Uterus (tissue), 4 donors: ENCODE measurements around the gene C18orf63. TPM values are rescaled to one million over a fixed set of nuclear protein-coding genes. Genes with fewer than 3 reads are reported as not detected.

ENCODE experiments used
- DNase-seq, 2 donors: peaks; one replicate each; pipeline ENCODE4 v3.0.0-alpha.2; 2019 to 2020
- H3K27ac ChIP-seq, 2 donors: fragments of 200-600 bp; sonication (generic); 1 replicate in 1 of 2; 2 replicates in 1 of 2; pipeline ENCODE4 v1.5.1; 2016 to 2018
- H3K27me3 ChIP-seq, 2 donors: fragments of 200-600 bp; sonication (generic); one replicate each; pipeline ENCODE4 v1.5.1; 2018 to 2019; ENCODE audit warnings: control low read depth in 1 of 2
- H3K36me3 ChIP-seq, 2 donors: fragments of 200-600 bp; sonication (generic); one replicate each; pipeline ENCODE4 v1.5.1; 2019; ENCODE audit warnings: control low read depth in 1 of 2
- H3K4me1 ChIP-seq, 2 donors: fragments of 200-600 bp; sonication (generic); one replicate each; pipeline ENCODE4 v1.5.1; 2018 to 2019; ENCODE audit warnings: control low read depth in 1 of 2
- H3K4me3 ChIP-seq, 2 donors: fragments of 200-600 bp; sonication (generic); 1 replicate in 1 of 2; 2 replicates in 1 of 2; pipeline ENCODE4 v1.5.1; 2018 to 2019; ENCODE audit warnings: mild to moderate bottlenecking in 1 of 2
- H3K9me3 ChIP-seq, 2 donors: fragments of 200-600 bp; sonication (generic); one replicate each; pipeline ENCODE4 v1.5.1; 2019; ENCODE audit warnings: control low read depth in 1 of 2
- CTCF ChIP-seq, 4 experiments: fragments of 200-600 bp in 2 of 4; fragments of 450-650 bp in 2 of 4; sonication (generic) in 2 of 4; IDR thresholded peaks; one replicate each; pipeline ENCODE4 v1.5.1; 2016 to 2019; ENCODE audit warnings: antibody characterized with exemption in 4 of 4, mild to moderate bottlenecking in 2 of 4, moderate library complexity in 1 of 4
- POLR2A ChIP-seq, 2 donors: fragments of 450-650 bp; IDR thresholded peaks; one replicate each; pipeline ENCODE4 v1.6.1; 2016; ENCODE audit warnings: antibody characterized with exemption in 2 of 2, mild to moderate bottlenecking in 1 of 2, moderate library complexity in 1 of 2
- intact Hi-C: fragments of 100-400 bp; cut with DNase I; formaldehyde crosslinking; loops from one replicate; pipeline ENCODE4 v1.15.1; 2023; ENCODE audit warnings: low total_unique reads
- total RNA-seq, 4 donors: library from RNA; depleted of rRNA in 3 of 4; stranded (reverse); fragments of >200 nt in 3 of 4; gene quantifications; one replicate each; pipeline versions ENCODE4 v1.1.0 to v1.2.4, GENCODE V29; 2014 to 2023
- donor health status: DM: yes; HTN: yes; CAD: no.

The C18orf63 gene
- total RNA-seq, 4 donors from 2014 or later: not detected

- no peaks in the 10 kb centered on the region for H3K36me3 ChIP-seq
- intact Hi-C loops: no loop called here
- no peak overlapping the region for H3K4me3 ChIP-seq
- H3K27ac ChIP-seq: no peak overlapping the region
- no peak for DNase-seq
- TF ChIP-seq CTCF (IDR thresholded peaks at IDR 0.05): no peak
- TF ChIP-seq POLR2A (IDR thresholded peaks at IDR 0.05): no peak
- H3K4me1 ChIP-seq: peaks cover 5 to 11% of the 10 kb centered on the region in 2 donors
- H3K9me3 ChIP-seq: no peaks in the 10 kb centered on the region
- no peaks in the 10 kb centered on the region for H3K27me3 ChIP-seq
Observed at GRCh38 chr18:74278058-74278457, 37.6 kb upstream of the C18orf63 start.

GRCh38 chr18:74278983-74279382 lies 36.7 kb upstream of the C18orf63 start:
- Histone ChIP-seq H3K9me3 (no peaks in the 10 kb centered on the region), H3K4me1 (peaks cover 11% of the 10 kb centered on the region in 2 donors), H3K36me3 (no peaks in the 10 kb centered on the region), H3K27ac (no peak overlapping the region), H3K27me3 (no peaks in the 10 kb centered on the region), H3K4me3 (no peak overlapping the region)
- TF ChIP-seq CTCF (IDR thresholded peaks at IDR 0.05) (no peak), POLR2A (IDR thresholded peaks at IDR 0.05) (no peak)
- no peak for DNase-seq
- intact Hi-C loops: no loop called here

- H3K27me3 ChIP-seq: no peaks in the 10 kb centered on the region
- intact Hi-C loops: no loop called here
- peaks cover 11% of the 10 kb centered on the region in 2 donors for H3K4me1 ChIP-seq
Observed at GRCh38 chr18:74281011-74281979, 34.3 kb upstream of the C18orf63 start.

GRCh38 chr18:74281980-74282754 lies 33.5 kb upstream of the C18orf63 start:
- no peaks in the 10 kb centered on the region for H3K27me3 ChIP-seq
- intact Hi-C loops: no loop called here
- H3K36me3 ChIP-seq: no peaks in the 10 kb centered on the region
- DNase-seq: no peak
- H3K4me3 ChIP-seq: no peak overlapping the region
- TF ChIP-seq POLR2A (IDR thresholded peaks at IDR 0.05): no peak
- no peak for TF ChIP-seq CTCF (IDR thresholded peaks at IDR 0.05)
- peak overlapping the region in 1 of 2 donors; percentile 86 for H3K27ac ChIP-seq
- H3K4me1 ChIP-seq: peaks cover 11% of the 10 kb centered on the region in 2 donors
- H3K9me3 ChIP-seq: no peaks in the 10 kb centered on the region

More at GRCh38 chr18:74281011-74281979, 34.3 kb upstream of the C18orf63 start:
- DNase-seq: no peak
- no peak for TF ChIP-seq CTCF (IDR thresholded peaks at IDR 0.05)
- no peak for TF ChIP-seq POLR2A (IDR thresholded peaks at IDR 0.05)
- no peak overlapping the region for H3K4me3 ChIP-seq
- no peaks in the 10 kb centered on the region for H3K36me3 ChIP-seq
- no peaks in the 10 kb centered on the region for H3K9me3 ChIP-seq
- peak overlapping the region in 1 of 2 donors; percentile 86 for H3K27ac ChIP-seq
